HUDEP-2 (cell line): Measurements from ENCODE around the gene RNF224.

Source experiments
- DNase-seq, 76 experiments: peaks; one replicate each; lab custom pipeline; 2025; ENCODE audit not compliant: unreplicated experiment in 76 of 76; lab: John Stamatoyannopoulos, UW

Gene RNF224

DNA sequence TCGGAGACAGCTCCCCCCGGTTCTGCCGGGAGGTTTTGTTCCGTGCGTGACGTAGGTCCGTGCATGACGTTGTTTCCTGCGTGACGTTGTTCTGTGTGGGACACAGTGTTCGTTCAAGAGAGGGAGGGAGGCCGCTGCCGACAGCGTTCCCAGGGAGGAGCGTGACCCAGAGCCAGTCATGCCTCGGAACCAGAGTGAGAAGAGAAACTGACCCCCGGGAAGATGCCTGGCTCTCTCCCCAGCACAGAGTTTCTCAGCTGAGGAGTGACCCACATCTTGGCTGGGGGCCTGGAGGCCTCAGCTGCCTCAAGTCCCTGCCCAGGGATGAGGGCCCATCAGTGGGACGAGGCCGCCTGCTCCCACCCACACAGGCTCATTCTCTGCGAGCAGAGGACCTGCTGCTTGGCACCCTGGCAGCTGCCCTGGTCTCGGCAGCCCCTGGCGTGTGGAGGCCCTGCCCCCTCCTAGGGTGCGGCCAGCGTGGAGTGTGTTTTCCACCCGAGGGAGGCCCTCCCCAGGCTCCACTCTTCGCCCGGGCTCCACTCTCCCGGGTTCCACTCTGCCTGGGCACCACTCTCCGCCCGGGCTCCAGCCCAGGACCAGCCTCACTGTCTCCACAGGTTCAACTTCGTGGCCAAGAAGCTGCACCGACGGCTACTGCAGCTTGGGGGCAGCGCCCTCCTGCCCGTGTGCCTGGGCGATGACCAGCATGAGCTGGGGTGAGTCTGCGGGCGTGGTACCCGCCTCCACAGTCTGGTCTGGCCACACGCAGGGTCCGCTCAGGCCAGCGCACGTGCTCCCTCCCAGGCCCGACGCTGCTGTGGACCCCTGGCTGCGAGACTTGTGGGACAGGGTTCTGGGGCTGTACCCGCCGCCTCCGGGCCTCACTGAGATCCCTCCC lies 13.9 kb upstream of the RNF224 start:
- peak in 13 of 76 experiments; percentile 3 to 25 (median 16) for DNase-seq

DNA sequence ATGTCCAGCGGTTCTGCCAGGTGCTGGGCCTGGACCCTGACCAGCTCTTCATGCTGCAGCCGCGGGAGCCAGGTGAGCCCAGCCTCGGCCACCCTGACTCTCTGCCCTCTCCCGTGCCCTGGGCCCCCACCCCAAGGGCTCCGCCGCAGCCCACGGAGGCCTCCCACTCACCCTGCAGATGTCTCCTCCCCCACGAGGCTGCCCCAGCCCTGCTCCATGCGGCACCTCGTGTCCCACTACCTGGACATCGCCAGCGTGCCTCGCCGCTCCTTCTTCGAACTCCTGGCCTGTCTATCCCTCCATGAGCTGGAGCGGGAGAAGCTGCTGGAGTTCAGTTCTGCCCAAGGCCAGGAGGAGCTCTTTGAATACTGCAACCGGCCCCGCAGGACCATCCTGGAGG lies 12.7 kb upstream of the RNF224 start:
- no peak for DNase-seq

DNA sequence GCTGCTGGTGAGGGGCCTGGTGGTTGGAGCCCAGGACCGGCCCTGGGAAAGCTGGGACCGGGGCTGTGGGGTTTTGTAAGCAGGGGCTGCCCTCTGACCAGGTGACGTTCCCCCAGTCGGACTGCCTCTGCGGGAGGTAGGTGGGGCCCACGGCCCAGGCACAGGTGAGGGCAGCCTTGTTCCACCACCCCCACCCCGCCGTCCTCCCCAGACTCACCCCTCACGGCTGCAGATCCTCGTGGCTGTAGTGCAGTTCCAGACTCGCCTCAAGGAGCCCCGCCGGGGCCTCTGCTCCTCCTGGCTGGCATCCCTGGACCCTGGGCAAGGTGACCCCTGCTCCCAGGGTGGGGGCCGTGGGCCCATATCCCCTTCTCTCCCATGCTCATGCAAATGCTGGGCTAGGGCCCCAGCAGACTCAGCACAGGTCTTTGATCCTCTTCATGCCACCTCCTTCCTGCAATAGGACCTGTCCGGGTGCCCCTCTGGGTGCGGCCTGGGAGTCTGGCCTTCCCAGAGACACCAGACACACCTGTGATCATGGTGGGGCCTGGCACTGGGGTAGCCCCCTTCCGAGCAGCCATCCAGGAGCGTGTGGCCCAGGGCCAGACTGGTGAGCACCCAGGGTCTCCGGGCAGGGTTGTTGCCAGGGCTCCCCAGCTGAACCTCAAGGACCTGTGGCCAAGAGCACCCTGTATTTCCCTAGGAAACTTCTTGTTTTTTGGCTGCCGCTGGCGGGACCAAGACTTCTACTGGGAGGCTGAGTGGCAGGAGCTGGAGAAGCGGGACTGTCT lies 11.9 kb upstream of the RNF224 start:
- no peak for DNase-seq

DNA sequence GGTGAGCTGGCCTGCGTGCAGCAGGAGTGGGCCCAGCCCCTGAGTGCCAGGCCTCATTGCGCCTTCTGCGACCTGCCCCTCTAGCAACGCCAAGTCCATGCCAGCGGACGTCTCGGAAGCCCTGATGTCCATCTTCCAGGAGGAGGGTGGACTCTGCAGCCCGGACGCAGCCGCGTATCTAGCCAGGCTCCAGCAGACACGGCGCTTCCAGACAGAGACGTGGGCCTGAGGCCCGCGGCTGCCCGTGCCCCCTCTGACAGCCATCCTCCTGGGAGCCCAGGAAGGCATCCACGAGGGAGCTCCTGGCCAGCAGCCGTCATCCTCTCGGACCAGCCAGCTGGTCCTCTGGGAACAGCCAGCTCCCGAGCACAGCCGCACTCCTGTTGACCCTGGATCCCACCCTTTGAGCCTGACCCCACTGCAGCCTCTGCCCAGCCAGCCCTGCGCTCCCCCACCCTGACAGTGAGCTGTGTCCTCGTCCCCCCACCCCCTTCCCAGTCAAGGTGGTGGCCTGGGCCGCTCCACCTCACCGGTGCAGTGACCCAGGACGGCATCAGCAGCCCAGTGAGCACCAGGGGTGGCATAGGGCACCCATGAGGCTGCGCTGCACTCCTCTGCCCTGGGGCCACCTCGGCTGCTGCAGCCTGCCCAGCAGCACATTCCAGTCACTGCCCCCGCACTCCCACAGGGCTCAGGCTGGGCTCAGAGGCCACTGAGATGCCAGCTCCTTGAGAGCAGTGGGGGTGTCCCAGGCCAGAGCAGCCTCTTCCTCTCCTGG lies 10.9 kb upstream of the RNF224 start:
- DNase-seq = no peak

DNA sequence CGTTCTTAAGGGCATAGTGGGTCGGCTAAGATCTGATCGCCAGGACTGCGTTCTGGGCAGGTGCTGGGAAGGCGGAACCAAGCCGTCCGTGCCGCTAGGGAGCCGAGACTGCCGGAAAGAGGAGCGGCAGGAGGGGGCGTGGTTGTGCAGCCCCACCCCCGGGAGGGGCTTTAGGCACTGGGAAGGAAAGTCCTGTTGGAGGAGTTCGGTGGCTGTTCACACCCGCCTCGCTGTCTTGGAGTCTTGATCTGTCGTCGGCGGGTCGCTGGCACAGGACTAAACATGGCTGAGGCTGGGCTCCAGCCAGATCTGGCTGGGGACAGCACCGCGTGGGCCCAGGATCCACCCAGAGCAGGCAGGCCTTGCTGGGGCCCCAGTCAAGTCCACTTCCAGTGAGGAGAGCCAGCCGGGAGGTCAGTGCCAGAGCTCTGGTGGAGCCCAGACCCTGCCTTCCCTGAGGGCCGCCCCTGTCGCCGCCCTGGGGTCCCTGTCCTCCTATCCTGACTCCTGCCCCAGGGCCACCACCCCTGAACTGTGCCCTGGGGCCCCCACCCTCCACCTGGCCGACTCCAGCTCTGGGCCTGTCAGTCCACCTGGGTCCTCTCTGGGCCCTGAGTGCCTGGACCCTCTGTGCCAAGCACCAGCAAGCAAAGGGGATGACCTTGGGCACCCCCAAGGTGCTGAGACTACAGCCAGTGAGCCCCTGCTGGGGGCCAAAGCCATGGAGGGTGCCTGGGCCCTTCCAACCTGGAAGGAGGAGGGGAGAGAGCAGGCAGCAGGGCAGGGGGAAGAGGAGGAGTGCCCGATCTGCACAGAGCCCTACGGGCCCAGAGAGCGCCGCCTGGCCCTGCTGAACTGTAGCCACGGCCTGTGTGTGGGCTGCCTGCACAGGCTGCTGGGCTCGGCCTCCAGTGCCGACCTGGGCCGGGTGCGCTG lies 9.8 kb upstream of the RNF224 start:
- peak in 13 of 76 experiments; percentile 16 to 56 (median 26) for DNase-seq

DNA sequence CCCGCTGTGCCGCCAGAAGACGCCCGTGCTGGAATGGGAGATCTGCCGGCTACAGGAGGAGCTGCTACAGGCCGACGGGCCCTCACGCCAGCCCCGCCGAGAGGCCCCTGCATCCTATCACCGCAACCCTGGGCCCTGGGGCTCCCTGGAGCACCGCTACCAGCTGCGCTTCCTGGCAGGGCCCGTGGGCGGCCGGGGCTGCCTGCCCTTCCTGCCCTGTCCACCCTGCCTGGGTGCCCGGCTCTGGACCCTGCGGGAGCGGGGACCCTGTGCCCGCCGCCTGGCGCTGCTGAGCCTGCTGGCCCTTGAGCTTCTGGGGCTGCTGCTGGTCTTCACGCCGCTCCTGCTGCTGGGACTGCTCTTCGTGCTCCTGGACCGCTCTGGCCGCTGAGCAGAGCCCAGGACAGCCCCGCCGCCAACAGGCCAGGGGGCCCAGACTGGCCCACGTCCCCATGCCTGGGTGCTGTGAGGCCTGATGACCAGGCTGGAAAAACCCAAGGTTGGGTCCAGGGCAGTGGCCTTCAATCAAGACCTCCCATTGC lies 9.0 kb upstream of the RNF224 start:
- no peak for DNase-seq

DNA sequence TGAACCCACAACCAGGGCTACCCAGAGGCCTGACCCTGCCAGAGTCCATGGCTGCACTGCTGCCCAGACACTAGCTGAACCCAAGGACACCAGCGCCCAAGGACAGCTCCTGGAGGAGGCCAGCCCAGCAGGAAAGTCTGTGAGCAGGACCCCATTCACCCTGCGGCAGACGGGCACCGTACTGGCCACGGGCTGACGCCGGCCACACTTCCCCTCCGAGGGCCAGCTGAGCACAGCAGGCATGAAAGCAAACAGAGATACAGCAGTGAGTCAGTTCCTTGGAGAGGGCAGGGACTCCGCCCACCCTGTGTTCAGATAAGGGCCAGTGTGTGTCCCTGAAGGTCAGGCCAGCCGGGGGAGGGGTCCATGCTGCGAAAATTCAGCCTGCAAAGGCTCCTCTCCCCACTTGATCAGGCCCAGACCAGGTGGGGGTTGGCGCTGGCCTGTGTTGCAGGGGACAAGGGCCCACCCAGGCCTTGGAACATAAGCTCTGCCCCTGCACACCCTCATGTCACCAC lies 8.5 kb upstream of the RNF224 start:
- peak in 69 of 76 experiments; percentile 11 to 85 (median 61) for DNase-seq

DNA sequence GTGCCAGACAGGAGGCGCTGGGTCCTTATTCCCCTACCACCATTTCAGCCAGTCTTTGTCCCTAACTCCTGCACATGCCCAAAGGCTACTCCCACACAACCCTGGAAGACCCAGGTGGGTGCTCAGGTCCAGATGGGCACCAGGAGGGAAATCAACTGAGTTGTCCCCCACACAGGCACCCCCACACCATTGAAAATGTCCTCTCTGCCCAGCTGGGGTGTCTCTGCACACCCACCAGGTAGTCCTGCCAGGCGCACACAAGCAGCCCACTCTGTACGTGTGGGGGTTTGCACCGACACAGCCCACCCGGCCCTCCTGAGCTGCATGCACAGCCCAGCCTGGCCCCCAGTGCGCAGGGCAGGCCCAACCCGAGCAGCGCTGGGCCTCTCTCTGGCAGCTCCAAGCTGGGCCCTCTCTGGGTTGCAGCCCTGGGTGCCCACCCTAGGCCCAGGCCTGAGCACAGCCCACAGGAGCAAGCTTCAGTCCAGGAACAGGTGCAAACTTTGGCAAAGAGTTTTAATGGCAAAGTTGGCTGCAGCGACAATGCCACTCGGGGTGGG lies 7.5 kb upstream of the RNF224 start:
- no peak for DNase-seq

DNA sequence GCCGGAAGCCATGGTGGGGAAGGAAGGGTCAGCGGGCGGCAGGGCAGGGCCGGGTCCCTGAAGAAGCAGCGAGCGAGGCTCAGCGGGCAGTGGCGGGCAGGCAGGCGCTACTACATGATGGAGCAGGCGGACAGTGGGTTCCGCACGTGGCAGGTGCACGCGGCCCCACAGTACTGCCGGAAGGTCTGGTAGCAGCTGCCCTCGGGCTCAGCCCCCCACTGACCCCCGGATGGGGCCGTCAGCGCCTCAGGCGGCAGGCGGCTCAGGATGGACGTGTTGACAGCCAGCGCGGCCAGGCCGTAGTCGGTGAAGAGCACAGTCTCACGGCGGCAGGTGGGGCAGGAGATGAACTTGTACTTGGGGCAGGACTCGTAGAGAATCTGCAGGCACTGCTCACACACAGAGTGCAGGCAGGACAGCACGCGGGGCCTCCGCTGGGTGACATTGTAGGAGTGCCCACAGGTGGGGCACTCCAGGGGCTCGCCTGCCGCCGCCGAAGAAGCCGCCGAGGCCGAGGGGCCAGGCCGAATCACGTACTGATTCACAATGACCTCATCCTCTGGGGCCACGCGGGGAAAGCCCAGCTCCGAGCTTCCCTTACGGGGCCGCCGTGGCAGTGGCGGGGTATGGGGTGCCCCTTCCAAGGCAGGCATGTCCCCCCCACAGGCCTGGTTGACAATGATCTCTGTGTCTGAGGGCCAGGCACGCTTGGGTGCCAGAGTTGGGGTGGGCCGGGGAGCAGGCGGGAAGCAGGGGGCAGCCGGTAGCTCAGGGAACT lies 6.8 kb upstream of the RNF224 start:
- no peak for DNase-seq

DNA sequence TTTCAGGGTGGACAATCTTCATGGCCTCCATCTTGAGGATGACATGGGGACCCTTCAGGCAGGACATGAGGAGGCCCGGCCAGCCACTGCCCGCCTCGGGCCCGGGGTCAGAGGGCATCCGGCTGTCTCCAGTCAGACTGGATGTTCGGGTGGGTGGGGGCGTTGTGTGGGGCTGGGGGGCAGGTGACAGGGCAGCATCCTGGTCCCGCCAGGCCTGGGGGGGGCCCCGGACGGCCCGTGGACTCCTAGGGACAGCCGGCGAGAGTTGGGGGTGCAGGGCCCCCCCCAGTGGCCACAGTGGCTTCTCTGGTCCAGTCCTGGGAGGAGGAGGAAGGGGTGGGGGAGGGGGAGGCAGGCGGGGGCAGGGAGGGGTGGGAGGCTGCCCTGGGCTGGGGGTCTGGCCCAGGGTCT lies 6.2 kb upstream of the RNF224 start:
- no peak for DNase-seq

DNA sequence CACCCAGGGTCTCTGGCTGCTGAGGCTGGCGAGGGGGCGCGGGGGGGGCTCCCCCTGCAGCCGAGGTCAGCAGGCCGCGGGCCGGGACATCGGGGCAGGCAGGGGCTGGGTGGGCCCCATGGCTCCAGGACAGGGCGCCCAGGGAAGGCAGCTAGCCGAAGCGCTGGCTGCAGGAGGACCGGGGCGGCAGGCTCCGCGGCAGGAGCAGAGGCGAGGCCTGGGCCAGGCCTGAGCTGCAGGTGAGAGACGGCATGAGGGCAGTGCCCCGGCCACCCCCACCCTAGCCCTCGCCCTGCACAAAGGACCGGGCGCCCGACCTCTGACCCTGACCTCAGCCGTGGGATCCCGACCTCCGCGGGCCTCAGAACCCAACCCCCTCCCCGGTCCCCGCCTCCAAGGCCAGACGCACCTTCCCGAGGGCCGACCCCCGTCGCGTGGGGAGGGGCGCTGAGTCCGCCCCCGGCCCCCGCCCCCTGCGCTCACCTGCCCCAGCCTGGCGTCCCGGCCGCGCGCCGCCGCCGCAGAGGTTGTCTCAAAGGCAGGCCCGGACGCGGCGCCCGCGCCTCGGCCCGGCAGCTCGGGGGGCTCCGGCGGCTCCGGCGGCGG lies 5.7 kb upstream of the RNF224 start:
- no peak for DNase-seq

DNA sequence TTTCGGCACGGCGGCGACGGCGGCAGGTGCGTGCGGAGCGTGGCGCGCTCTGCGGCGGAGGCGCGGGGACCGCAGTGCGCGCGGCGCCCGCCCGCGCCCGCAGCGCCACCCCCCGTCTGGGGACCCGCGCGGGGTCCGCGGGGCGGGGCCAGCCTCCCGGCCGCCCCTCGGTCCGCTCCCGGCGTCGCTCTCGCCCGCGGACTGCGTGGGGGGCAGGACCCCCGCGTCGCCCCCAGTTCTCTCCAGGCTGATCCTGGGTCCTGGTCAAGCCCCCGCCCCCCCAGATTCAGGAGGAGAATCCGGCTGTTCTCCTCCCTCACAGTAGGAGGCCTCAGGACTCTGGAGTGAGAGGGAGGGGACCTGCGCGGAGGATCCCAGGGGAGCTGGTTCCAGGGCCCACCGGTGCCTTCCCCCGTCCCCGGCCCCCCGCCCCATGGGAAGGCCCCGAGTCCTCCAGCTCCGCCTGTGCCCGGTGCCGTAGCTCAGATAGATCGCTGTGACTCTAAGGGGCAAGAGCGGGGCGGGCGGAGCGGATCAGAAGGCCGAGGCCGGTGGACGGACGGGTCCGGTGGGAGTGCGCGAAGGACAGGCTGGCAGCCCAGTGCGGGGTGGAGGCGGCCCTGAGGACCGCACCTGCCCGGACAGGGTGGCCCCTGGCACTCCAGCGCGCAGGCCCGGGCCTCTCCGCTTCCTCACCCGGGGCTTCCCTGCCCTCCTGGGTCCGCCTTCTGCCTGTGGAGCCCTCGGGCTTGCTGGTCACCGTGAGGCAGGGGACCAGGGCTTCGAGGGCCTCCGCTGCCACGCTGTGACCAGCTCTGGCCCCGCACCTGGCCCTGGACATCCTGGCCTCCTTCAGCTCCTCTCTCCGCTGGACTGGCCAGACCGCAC lies 4.9 kb upstream of the RNF224 start, which contains the start of gene RNF208:
RNF208 (minus strand) TSS at position 51 of the 888 bp plus-strand sequence. CDS start 1,028 bp downstream, outside the sequence.
- DNase-seq = no peak

DNA sequence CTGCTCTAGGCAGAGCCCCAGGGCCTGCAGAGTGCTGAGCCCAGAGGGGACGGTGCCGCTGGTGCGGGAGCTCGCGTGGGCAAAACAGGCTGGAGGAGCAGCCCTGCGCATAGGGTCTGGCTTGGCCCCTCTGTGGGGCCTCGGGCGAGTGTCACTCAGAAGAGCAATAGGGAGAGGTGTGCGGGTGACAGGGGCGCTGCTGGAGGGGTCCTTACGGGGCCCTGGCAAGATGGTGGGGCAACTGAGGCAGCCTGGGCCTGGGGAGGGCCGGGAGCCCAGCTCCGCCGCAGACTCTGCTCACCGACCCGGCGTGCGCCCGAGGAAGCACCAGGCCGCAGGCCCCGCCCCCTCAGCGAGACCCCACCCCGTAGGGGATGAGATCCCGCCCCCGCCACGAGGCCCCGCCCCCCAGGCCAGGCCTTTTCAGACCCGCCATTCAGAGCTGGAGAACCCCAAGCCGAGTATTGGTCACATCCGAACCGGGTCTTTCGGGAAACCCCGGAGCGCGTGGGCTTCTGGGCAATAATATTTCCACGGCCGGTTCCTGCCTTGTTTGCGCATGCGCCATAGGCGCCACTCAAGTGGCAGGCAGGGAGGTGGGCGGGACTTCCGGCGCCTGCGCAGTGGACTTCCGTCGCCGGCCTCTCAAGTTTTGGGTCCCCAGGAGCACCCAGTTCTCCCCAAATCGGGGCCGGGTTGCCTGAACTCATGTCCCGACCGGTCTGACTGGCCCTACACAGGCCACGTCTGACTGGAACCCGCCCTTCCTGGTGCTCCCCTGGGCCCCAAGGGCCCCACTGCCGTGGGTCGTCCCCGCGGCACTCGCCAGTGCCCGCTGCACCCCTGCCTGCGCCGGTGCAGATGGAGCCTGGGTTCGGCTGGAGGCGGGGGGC lies 4.0 kb upstream of the RNF224 start:
- DNase-seq = peak in 75 of 76 experiments; percentile 71 to 98 (median 96)

DNA sequence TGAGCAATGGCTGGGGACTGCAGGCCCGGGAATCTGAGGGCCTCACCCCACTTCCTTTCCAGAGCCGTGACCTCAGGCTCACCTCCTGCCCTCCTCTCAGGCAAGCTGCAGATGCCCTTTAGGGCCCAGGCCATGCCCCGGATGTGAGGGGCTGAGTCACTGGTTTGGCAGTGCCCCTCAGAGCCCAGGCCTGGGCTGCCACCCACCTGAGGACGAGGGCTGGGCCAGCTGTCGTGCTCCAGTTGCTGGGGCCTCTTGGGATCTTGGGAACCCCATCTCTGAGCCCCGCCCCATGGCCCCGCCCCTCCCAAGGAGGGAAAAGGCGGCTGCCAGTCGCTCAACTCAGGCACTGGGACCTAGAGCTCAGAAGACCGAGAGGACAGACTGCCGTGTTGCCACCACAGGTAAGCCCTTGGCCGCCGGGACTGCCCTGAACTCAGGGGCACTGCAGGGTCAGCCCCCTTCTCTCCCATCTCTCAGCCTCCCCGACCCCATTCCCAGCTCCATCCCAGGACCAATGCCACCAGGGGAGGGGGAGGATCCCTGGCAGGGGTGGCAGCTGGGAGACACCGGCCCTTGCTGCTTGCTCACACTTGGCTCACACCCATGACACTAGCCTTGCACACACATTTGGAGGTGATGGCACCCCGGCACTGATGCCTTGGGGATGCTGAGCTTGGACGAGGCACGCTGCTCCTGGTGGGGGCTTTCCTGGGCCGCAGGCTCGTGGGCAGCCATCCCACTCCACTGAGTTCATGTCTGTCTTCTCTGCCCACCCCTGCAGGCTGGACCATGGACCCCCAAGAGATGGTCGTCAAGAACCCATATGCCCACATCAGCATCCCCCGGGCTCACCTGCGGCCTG lies 2.2 kb upstream of the RNF224 start, which contains the start of gene CYSRT1:
CYSRT1 (plus strand) TSS at position 345 of the 865 bp plus-strand sequence; CDS start at position 793, 448 bp downstream.
- peak in 4 of 76 experiments; percentile 8 to 35 (median 26) for DNase-seq
